Measurements from ENCODE around the gene TMEM52B. TPM values are rescaled to one million over a fixed set of nuclear protein-coding genes. Genes with fewer than 3 reads are reported as not detected.
A peak's percentile ranks its signal among the peaks of the same experiment; 100 is the strongest.

Gene TMEM52B
- total RNA-seq, 6 experiments from 2014 or later, result 0.06 TPM; not detected in 4

DNA sequence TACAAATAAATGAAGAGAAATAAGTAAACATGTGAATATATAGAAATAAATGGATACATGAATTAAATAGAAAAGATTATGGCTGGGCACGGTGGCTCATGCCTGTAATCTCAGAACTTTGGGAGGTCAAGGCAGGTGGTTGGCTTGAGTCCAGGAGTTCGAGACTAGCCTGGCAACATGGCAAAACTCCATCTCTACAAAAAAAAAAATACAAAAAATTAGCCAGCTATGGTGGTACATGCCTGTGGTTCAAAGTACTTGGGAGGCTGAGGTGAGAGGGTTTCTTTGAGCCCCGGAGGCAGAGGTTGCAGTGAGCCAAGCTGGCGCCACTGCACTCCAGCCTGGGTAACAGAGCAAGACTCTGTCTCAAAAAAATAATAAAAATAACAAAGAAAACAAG is 43.7 kb upstream of the TMEM52B start:
- DNase-seq (no peak), ATAC-seq (no peak)
- Histone ChIP-seq H3K4me1 (no peaks in the 10 kb centered on the region), H3K4me3 (no peak overlapping the region), H3K9me3 (no peaks in the 10 kb centered on the region), H3K27me3 (no peaks in the 10 kb centered on the region), H3K27ac (no peak overlapping the region), H3K36me3 (no peaks in the 10 kb centered on the region)
- TF ChIP-seq POLR2A (IDR thresholded peaks at IDR 0.05), result no peak
- TF ChIP-seq, protein P1, sequence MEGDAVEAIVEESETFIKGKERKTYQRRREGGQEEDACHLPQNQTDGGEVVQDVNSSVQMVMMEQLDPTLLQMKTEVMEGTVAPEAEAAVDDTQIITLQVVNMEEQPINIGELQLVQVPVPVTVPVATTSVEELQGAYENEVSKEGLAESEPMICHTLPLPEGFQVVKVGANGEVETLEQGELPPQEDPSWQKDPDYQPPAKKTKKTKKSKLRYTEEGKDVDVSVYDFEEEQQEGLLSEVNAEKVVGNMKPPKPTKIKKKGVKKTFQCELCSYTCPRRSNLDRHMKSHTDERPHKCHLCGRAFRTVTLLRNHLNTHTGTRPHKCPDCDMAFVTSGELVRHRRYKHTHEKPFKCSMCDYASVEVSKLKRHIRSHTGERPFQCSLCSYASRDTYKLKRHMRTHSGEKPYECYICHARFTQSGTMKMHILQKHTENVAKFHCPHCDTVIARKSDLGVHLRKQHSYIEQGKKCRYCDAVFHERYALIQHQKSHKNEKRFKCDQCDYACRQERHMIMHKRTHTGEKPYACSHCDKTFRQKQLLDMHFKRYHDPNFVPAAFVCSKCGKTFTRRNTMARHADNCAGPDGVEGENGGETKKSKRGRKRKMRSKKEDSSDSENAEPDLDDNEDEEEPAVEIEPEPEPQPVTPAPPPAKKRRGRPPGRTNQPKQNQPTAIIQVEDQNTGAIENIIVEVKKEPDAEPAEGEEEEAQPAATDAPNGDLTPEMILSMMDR (IDR thresholded peaks at IDR 0.05), result no peak
- intact Hi-C loops (cut with DNase I), result loop anchor here in 1 of 2 donors (10.0 kb wide), 1 partner anchor 100 kb away; the partner anchor contains the start of gene CLEC9A
- 60% methylated on average over 4 of the region's 4 CpGs for WGBS (ENCODE audit: insufficient coverage, low coverage, low lambda C conversion rate, missing lambda C conversion rate)

DNA sequence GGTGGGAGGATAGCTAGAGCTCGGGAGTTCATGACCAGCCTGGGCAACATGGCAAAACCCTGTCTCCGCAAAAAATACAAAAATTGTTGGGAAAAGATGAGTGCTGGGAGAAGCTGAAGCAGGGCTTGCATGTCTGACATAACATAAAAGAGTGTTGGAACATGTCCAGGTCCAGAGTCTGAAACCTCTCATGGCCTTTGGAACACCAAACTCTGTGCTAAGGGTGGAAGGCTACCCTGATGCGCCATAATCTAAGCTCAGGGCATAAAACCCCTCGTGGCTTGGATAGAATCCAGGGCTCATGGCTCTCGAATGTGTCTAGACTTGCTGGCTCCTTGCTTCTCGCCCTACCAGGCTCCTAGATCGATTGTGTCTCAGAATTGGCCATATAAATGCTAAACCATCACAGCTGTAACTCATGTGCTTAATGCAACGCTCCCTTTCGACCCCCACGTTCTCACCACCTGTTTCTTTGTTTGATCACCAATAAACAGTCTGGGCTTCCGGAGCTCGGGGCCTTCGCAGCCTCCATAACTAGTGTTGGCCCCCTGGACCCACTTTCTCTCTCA is 42.1 kb upstream of the TMEM52B start:
- H3K4me1 ChIP-seq, result no peaks in the 10 kb centered on the region
- H3K36me3 ChIP-seq, result no peaks in the 10 kb centered on the region
- no peaks in the 10 kb centered on the region for H3K9me3 ChIP-seq
- intact Hi-C loops (cut with DNase I), result loop anchor here in 1 of 2 donors (10.0 kb wide), 1 partner anchor 102 kb away; the partner anchor contains the start of gene CLEC9A
- H3K4me3 ChIP-seq, result no peak overlapping the region
- TF ChIP-seq POLR2A (IDR thresholded peaks at IDR 0.05), result no peak
- TF ChIP-seq, protein P1 (IDR thresholded peaks at IDR 0.05), result no peak
- no peak overlapping the region for H3K27ac ChIP-seq
- DNase-seq (no peak), ATAC-seq (peak in 3 of 4 donors; percentile 50 to 59 (median 59))
- WGBS (ENCODE audit: insufficient coverage, low coverage, low lambda C conversion rate, missing lambda C conversion rate), result 70% methylated on average over 11 of the region's 13 CpGs
- H3K27me3 ChIP-seq, result no peaks in the 10 kb centered on the region

- ATAC-seq, result peak; percentile 74 to 91 (median 82)
- no peak overlapping the region for H3K4me3 ChIP-seq
- no peak for DNase-seq
- TF ChIP-seq, protein P1 (IDR thresholded peaks at IDR 0.05), result peak; percentile 57 to 81 (median 61)
- TF ChIP-seq POLR2A (IDR thresholded peaks at IDR 0.05), result no peak
- H3K4me1 ChIP-seq, result no peaks in the 10 kb centered on the region
- no peak overlapping the region for H3K27ac ChIP-seq
- WGBS (ENCODE audit: insufficient coverage, low coverage, low lambda C conversion rate, missing lambda C conversion rate), result 5% methylated on average over 2 of the region's 2 CpGs
- H3K36me3 ChIP-seq, result no peaks in the 10 kb centered on the region
- no peaks in the 10 kb centered on the region for H3K9me3 ChIP-seq
- H3K27me3 ChIP-seq, result no peaks in the 10 kb centered on the region
- intact Hi-C loops (cut with DNase I), result no loop called here
These were observed 38.8 kb upstream of the TMEM52B start for GRCh38 chr12:10140001-10140400.

DNA sequence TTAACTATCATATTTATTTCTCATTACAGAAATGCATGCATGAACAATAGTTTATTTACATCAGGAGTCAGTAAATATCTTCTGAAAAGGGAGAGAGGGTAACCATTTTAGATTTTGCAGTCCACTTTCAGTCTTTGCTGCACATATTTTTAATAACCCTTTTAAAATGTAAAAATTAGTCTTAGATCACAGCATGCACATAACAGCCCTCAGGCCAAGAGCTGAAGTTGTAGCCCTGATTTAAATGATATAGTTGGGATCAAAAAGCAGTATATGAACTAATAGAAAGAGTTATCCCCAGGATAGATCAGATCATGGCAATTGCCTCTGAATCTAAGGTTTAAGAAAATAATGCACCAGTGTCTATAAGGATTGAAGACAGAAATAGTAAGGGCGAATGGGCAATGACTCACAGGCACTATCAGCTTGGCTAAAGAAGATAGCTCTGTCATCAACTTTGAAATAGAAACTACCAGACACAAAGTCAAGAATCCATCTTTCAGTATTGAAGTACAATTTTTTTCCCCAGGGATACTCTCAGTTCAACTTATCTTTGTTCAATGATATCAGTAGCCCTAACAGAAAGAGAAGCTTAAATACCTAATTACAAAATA is 35.7 kb upstream of the TMEM52B start:
- DNase-seq, result no peak
- Histone ChIP-seq H3K4me1 (no peaks in the 10 kb centered on the region), H3K27ac (no peak overlapping the region), H3K9me3 (no peaks in the 10 kb centered on the region), H3K4me3 (no peak overlapping the region), H3K27me3 (no peaks in the 10 kb centered on the region), H3K36me3 (no peaks in the 10 kb centered on the region)
- peak in 3 of 4 donors; percentile 38 to 50 (median 44) for ATAC-seq
- intact Hi-C loops (cut with DNase I), result no loop called here
- no peak for TF ChIP-seq POLR2A (IDR thresholded peaks at IDR 0.05)
- TF ChIP-seq, protein P1 (IDR thresholded peaks at IDR 0.05), result no peak
- 0% methylated on average over 1 of the region's 1 CpG for WGBS (ENCODE audit: insufficient coverage, low coverage, low lambda C conversion rate, missing lambda C conversion rate)

Data from right lobe of liver (tissue), 6 donors.